GM18861 (cell line): ENCODE measurements around the gene SPATA9.
A peak's percentile ranks its signal among the peaks of the same experiment; 100 is the strongest.

Experiments used
- ATAC-seq: cut with Tn5 transposase; IDR thresholded peaks from one replicate; pipeline ENCODE4 v1.9.1; 2021; ENCODE audit not compliant: unreplicated experiment

The SPATA9 gene, protein sequence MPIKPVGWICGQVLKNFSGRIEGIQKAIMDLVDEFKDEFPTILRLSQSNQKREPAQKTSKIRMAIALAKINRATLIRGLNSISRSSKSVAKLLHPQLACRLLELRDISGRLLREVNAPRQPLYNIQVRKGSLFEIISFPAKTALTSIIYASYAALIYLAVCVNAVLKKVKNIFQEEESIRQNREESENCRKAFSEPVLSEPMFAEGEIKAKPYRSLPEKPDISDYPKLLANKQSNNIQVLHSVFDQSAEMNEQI

DNA sequence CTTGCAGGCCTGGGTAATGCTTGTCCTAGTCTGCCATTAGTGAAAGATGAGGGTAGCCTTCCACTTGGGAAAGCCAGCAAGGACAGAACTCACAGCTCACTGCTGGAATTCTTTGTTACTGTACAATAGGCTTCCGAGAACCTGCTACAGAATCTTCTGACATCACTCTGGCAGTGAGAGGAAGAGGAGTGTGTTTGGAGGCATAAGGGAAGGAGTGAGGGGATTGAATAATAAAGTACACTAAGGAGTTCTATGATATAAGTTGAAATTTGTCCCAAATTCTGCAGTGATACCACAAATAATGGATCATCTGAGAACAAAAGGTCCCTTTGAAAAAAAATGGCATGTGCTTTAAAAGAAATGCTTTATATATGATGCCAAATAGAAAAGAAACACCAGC, at the start of gene SPATA9:
TSS of gene SPATA9 (minus strand) at position 101 of the 400 bp plus-strand sequence. CDS start 137 bp downstream, outside the sequence.
- no peak for ATAC-seq

DNA sequence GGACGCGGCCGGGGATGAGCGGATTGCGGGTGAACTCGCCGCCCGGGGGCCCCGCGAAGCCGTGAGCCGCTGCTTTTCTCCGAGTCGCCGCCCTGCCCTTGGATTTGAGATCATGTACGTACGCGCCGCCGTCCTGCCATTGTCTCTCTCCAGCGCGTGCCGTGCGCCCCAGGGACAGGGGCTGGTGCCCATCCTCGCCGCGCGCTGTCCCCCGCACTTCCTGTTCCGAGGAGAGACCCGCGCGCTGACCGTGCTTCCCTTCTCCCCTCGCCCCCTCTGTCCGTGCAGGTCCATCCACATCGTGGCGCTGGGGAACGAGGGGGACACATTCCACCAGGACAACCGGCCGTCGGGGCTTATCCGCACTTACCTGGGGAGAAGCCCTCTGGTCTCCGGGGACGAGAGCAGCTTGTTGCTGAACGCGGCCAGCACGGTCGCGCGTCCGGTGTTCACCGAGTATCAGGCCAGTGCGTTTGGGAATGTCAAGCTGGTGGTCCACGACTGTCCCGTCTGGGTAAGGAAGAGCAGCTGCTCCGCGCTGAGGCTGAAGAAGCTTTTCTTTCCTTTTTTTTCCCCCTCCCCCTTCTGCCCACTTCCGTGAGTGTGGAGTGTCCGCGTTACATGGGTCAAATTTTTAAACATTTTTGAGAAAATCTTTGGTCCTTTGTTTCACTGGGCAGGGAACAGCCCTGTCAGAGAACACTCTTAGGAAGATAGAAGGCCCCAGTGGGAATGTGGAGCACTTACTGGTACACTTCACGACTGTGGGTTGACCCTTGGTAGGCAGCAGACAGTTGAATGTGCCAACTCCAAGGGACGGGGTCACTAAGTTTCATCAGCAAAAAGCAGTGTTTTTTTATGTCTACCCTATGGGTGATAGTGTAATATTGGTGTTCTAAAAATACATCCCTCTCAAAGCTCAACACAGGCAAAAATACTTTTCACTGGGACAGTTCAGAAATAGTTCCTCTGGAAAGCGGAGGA, 49.1 kb upstream of the SPATA9 start:
- ATAC-seq, result peak; percentile 6

DNA sequence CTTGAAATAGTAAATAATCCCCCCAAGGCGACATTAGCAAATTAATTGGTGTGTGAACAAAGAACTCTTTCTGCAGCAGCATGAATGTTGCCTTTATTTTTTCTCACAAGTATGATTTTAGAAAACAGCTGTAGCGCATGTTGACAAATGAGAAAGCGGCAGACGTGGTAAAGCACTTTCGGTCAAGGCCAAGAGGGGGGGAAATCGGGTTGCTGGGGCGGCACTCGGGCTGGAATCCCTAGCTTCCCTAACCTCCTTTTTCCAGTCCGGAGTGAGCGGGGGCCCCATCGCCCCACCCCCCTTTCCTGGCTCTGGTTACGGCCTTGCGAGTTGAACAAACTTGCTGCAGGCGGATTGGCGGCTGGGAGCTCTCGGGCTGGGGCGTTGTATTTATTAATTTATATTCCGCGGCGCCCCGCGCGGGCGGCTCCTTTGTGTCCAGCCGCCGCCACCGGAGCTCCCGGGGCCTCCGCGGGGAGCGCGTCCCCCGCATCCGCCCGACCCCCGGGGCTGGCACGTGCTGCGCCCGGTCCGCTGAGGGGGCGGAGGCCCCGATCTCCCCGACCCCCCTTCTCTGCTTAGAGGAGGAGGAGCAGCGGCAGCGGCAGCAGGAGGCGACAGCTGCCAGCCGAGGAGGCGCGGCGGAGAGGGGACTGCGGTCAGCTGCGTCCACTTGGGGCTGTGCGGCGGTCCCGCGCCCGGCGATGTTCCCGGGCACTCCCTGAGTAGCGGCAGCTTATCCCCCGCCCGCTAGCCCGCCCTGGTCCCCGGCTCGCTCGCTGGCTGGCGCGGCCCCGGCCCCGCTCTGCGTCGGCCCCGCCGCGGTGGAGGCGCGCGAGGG, 48.2 kb upstream of the SPATA9 start, which contains the start of gene RHOBTB3:
TSS of gene RHOBTB3 (plus strand) at position 607 of the 841 bp plus-strand sequence. CDS start 347 bp downstream, outside the sequence.
- ATAC-seq, result peak; percentile 31

DNA sequence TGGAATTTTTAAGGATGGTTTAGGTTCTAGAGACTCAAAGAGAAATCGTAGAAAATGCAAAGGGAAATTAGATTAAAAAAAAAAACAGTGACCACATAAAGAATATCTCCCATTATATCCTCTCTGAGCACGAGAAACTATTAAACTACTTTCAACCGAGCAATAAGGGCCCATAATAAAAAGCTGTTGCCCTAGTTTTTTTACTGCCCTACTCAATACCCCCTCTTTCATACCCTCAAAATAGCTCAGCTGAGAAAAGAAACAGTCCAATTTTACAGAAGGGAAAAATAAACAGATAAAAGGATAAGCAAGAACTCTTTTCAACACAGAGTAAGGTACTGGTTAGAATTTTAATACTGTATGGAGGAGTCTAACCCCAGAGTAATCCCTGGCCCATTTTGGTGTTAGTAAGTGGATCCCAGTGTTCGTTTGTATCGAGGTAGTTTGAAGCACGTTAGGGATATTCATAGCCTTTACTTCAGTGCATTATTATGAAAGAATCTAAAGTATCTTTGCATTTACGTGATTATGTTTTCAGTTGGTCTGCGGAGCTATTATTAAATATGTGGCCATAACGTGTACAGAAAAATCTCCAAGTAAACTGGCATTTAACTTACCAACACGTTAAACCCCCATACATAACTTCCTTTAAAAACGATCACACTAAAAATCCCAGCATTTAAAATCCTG, 47.4 kb upstream of the SPATA9 start:
- ATAC-seq, result no peak

DNA sequence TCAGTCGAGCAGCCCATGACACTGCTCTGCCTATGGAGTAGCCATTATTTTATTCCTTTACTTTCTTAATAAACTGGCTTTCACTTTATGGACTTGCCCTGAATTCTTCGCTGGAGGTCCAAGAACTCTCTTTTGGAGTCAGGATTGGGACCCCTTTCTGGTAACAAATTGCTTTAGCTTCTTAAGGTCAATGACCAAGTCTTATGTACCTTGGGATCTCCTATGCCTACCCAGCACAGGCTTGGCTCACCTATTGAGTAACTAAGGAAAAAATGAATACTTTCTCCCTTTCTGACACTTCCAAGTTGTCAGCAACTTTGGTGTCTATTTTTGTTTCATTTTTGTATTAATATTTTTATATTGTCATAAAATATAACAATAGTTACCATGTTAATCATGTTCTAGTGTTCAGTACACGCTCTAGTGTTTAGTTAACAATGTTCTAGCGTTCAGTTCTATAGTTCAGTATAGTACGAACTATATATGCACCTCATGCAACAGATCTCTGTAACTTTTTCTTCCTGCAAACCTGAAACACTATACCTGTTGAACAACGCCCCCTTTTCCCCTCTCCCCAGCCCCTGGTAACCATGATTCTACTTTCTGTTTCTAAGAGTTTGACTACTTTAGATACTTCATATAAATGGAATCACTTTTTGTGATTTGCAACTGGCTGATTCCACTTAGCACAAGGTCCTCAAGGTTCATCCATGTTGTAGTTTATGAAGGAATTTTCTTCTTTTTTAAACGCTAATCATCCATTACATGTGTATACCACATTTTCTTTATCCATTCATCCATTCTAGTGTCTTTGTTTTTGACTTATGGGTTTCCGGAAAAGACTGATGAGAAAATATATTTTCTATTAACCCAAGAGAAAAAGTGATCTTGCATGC, 46.6 kb upstream of the SPATA9 start:
- ATAC-seq, result no peak

GRCh38 chr5:95728494-95729114, 45.8 kb upstream of the SPATA9 start:
- no peak for ATAC-seq

DNA sequence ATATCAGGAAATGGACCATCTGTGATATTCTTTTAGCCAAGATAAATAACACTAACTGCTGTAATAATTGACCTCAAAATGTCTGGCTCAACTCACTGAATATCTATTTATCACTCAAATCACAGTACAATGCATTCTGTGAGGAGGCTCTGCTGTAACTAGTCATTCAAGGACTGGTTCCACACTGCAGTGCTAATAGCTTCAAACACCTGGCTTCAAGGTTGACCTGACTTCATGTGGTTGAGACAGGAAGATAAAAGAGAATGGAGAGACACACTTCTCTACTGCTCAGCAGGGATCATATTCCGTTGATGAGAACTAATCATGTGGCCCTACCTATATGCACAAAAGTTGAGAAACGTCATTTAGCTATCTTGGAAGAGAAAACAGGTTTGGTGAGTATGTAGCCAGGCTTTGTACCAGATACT, 45.0 kb upstream of the SPATA9 start:
- ATAC-seq, result peak; percentile 35

GRCh38 chr5:95726811-95727763, 44.3 kb upstream of the SPATA9 start:
- no peak for ATAC-seq

- no peak for ATAC-seq
These were observed 43.4 kb upstream of the SPATA9 start for GRCh38 chr5:95725937-95726810.

- ATAC-seq, result no peak
These were observed 42.5 kb upstream of the SPATA9 start for GRCh38 chr5:95725071-95725820.

DNA sequence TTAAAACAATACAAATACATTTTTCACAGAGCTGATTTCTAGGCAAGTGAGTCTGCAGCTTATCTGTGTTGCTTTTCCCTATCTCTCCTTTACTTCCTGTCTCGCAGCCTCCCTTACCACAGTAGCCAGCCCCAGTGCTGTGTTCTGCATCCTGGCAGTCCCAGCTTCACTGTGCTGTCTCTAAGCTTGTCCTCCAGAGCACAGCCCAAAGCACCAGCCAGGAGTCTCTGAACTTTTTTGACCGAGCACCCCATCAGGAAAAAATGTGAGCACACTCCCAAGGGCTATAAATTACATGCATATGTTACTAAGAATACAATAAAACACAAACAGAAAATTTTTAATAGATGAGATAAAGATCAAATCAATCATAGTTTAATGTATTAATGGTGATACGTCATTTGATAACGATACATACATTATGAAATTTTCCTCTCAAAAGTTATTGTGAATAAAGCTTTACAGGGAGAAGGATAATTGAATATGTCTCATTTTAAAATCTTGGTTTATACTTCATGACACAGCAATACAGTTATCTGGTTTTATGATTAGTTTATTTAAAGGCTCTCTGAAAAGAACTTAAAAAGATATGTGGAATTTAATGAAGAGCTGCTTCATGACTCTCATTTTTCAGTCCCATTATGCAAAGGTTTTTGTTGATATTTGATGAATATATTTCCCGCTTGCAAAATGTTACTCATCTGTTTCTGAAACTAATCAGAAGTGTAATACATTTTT, 41.0 kb upstream of the SPATA9 start:
- no peak for ATAC-seq

- no peak for ATAC-seq
These were observed 38.9 kb upstream of the SPATA9 start for GRCh38 chr5:95721582-95722295.

DNA sequence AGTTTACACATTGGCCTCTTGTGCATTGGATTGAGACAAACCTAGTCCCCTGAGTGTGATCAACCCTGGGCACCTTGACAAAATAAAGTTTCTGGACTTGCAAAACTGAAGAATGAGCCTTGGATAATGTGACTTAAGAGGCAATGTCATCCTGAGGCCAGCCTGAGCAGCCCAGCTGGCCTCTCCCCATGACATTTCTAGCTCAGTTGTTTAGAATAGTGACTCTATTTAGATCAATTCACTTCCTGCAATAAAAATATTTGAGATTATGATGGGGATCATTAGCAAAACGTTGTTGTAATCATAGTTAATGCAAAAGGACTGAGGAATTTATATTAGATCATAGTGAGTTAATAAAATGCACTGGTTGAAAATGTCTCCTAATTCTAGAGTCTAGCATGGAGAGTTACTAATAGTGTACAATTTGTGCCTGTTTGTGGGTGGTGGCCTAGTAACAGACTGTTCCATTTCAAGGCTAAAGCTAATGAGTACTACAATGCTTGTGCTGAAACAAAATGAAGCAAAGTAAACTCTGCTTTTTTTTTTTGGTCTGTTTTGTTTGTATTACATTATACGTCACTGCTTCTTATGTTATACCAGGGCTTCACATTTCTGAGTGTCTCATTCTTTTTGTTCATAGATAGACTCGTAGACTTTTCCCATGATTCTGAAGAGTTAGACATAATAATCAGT, 37.4 kb upstream of the SPATA9 start:
- no peak for ATAC-seq

DNA sequence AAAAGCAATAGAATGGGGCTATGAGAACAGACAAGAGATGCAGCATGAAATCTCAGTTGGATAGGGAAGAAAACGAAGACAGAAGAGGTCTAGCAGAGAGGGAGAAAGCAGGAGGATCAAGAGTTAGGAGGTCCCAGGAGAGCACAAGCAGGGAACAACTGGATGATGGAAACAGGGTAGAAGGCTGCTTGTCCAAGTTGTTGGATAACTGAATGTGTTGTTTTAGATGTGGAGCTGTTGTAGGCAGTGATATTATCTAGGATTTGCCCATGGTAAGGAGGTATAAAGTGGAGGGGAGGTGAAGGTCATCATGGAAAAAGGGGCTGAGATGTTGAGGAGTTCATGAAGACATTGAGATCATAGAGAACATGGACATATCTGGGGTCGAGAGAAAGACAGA, 35.9 kb upstream of the SPATA9 start:
- no peak for ATAC-seq
